Caco-2 (cell line): ENCODE results near the gene CYB5RL. TPM values are rescaled to one million over a fixed set of nuclear protein-coding genes. Genes with fewer than 3 reads are reported as not detected.
A peak's percentile ranks its signal among the peaks of the same experiment; 100 is the strongest.

ENCODE experiments used
- BruUV-seq: library from RNA; stranded (reverse); fragments of 400-500 nt; replicated peaks from 2 replicates; lab custom pipeline; 2021; lab: Mats Ljungman, UMichigan
- CTCF ChIA-PET: fragments of 300-600 bp; sonication (Branson Sonifier 250); formaldehyde crosslinking; loops from one replicate; lab custom pipeline; 2022; ENCODE audit warnings: antibody characterized with exemption; lab: Charles Lee
- POLR2A ChIA-PET: fragments of 300-600 bp; sonication (Branson Sonifier 250); formaldehyde crosslinking; loops from one replicate; lab custom pipeline; 2022; ENCODE audit warnings: antibody characterized with exemption; lab: Charles Lee
- DNase-seq, 2 experiments: peaks; one replicate each; pipeline versions ENCODE4 v3.0.0 to v3.0.0-alpha.2; 2020 to 2022
- H3K27me3 ChIP-seq: replicated peaks from 2 replicates; pipeline ENCODE4 v1.6.0; 2011; ENCODE audit warnings: low read length; ENCODE audit not compliant: control insufficient read depth, insufficient read depth
- H3K36me3 ChIP-seq: 2 replicates; pipeline ENCODE4 v1.5.1; 2011; ENCODE audit warnings: low read length; ENCODE audit not compliant: control insufficient read depth, insufficient read depth
- H3K4me1 ChIP-seq: fragments of 250-450 bp; sonication (Bioruptor Pico); 2 replicates; pipeline ENCODE4 v1.5.1; 2020; ENCODE audit warnings: mild to moderate bottlenecking
- H3K4me3 ChIP-seq: 2 replicates; pipeline ENCODE4 v1.5.1; 2011; ENCODE audit warnings: low read depth, mild to moderate bottlenecking, control low read depth, low read length
- H3K9me3 ChIP-seq: fragments of 250-450 bp; sonication (Bioruptor Pico); 2 replicates; pipeline ENCODE4 v1.5.1; 2020; ENCODE audit warnings: mild to moderate bottlenecking, moderate library complexity
- H3K27ac Mint-ChIP-seq: one replicate; pipeline ENCODE4 v1.8.0; 2022; ENCODE audit warnings: mixed read lengths; ENCODE audit not compliant: unreplicated experiment
- H3K27me3 Mint-ChIP-seq: one replicate; pipeline ENCODE4 v1.8.0; 2022; ENCODE audit warnings: mixed read lengths; ENCODE audit not compliant: insufficient read depth, unreplicated experiment
- H3K36me3 Mint-ChIP-seq: one replicate; pipeline ENCODE4 v1.8.0; 2022; ENCODE audit warnings: mild to moderate bottlenecking, mixed read lengths; ENCODE audit not compliant: insufficient read depth, unreplicated experiment
- H3K4me1 Mint-ChIP-seq: one replicate; pipeline ENCODE4 v1.8.0; 2022; ENCODE audit warnings: low read depth, mixed read lengths; ENCODE audit not compliant: unreplicated experiment
- H3K4me3 Mint-ChIP-seq: one replicate; pipeline ENCODE4 v1.8.0; 2022; ENCODE audit warnings: mild to moderate bottlenecking, moderate library complexity, mixed read lengths; ENCODE audit not compliant: unreplicated experiment
- H3K9me3 Mint-ChIP-seq: one replicate; pipeline ENCODE4 v1.8.0; 2022; ENCODE audit warnings: mixed read lengths; ENCODE audit not compliant: unreplicated experiment
- intact Hi-C: fragments of 100-400 bp; cut with micrococcal nuclease; formaldehyde crosslinking; loops from one replicate; pipeline ENCODE4 v1.10.0; 2022; ENCODE audit not compliant: unreplicated experiment
- total RNA-seq: library from RNA; stranded (reverse); gene quantifications from 2 replicates; pipeline ENCODE4 v1.2.3, GENCODE V29; 2022
- TF ChIP-seq, protein P1 (sequence below), 2 experiments: fragments of 200-600 bp in 1 of 2; IDR thresholded peaks; 1 replicate in 1 of 2; 2 replicates in 1 of 2; pipeline versions ENCODE4 v1.5.1 to v1.8.0; 2011 to 2022; ENCODE audit warnings: antibody characterized with exemption in 1 of 2, control low read depth in 1 of 2, inconsistent platforms in 1 of 2, low read depth in 1 of 2, low read length in 1 of 2, mild to moderate bottlenecking in 1 of 2, moderate library complexity in 1 of 2; ENCODE audit not compliant: insufficient read depth in 1 of 2, severe bottlenecking in 1 of 2, unreplicated experiment in 1 of 2

The CYB5RL gene
- total RNA-seq, 1 experiment from 2014 or later, result 10.0 TPM

- H3K4me3 Mint-ChIP-seq, result no peak overlapping the region
- no peak overlapping the region for H3K27ac Mint-ChIP-seq
- POLR2A ChIA-PET, result no interaction called here
- CTCF ChIA-PET, result no interaction called here
- H3K27me3 ChIP-seq, result no peaks in the 10 kb centered on the region
- peaks cover 8% of the 10 kb centered on the region for H3K4me1 Mint-ChIP-seq
- BruUV-seq, result no TSS peak
- H3K9me3 ChIP-seq, result no peaks in the 10 kb centered on the region
- DNase-seq, result no peak
- TF ChIP-seq, protein P1, sequence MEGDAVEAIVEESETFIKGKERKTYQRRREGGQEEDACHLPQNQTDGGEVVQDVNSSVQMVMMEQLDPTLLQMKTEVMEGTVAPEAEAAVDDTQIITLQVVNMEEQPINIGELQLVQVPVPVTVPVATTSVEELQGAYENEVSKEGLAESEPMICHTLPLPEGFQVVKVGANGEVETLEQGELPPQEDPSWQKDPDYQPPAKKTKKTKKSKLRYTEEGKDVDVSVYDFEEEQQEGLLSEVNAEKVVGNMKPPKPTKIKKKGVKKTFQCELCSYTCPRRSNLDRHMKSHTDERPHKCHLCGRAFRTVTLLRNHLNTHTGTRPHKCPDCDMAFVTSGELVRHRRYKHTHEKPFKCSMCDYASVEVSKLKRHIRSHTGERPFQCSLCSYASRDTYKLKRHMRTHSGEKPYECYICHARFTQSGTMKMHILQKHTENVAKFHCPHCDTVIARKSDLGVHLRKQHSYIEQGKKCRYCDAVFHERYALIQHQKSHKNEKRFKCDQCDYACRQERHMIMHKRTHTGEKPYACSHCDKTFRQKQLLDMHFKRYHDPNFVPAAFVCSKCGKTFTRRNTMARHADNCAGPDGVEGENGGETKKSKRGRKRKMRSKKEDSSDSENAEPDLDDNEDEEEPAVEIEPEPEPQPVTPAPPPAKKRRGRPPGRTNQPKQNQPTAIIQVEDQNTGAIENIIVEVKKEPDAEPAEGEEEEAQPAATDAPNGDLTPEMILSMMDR (IDR thresholded peaks at IDR 0.05; ENCODE audit: insufficient read depth in 1 of 2, low read depth in 1 of 2, low read length in 1 of 2, severe bottlenecking in 1 of 2, unreplicated experiment in 1 of 2), result no peak
- no peaks in the 10 kb centered on the region for H3K9me3 Mint-ChIP-seq
- intact Hi-C loops, result no loop called here
- peaks cover 6% of the 10 kb centered on the region; the same call in 1 of the 2 replicates for H3K4me1 ChIP-seq
- no peak overlapping the region for H3K4me3 ChIP-seq
- H3K36me3 ChIP-seq, result no peaks in the 10 kb centered on the region
- no peaks in the 10 kb centered on the region for H3K27me3 Mint-ChIP-seq
- no peaks in the 10 kb centered on the region for H3K36me3 Mint-ChIP-seq
These were observed 43.6 kb downstream of the CYB5RL start for GRCh38 chr1:54156201-54156600.

- Histone ChIP-seq H3K9me3 (no peaks in the 10 kb centered on the region), H3K27me3 (no peaks in the 10 kb centered on the region), H3K4me3 (no peak overlapping the region), H3K36me3 (no peaks in the 10 kb centered on the region), H3K4me1 (peaks cover 6% of the 10 kb centered on the region; the same call in 1 of the 2 replicates)
- POLR2A ChIA-PET, result no interaction called here
- Mint-ChIP-seq H3K27ac (no peak overlapping the region), H3K27me3 (no peaks in the 10 kb centered on the region), H3K36me3 (no peaks in the 10 kb centered on the region), H3K4me1 (peaks cover 8% of the 10 kb centered on the region), H3K9me3 (no peaks in the 10 kb centered on the region), H3K4me3 (no peak overlapping the region)
- CTCF ChIA-PET, result interaction anchor here (0.5 kb wide), 1 partner anchor 205 kb away, joined by 4 read pairs; no protein-coding TSS in a partner anchor
- DNase-seq, result peak; percentile 50 to 62
- intact Hi-C loops, result no loop called here
- TF ChIP-seq, protein P1 (IDR thresholded peaks at IDR 0.05; ENCODE audit: insufficient read depth in 1 of 2, low read depth in 1 of 2, low read length in 1 of 2, severe bottlenecking in 1 of 2, unreplicated experiment in 1 of 2), result no peak
- no TSS peak for BruUV-seq
These were observed 46.0 kb downstream of the CYB5RL start for GRCh38 chr1:54153535-54154439.

GRCh38 chr1:54152696-54153095 is 47.1 kb downstream of the CYB5RL start, which contains the start of gene CDCP2:
TSS of gene CDCP2 (minus strand) at chr1:54153000. CDS start at chr1:54152922, 78 bp downstream.
- Histone ChIP-seq H3K4me1 (peaks cover 6% of the 10 kb centered on the region; the same call in 1 of the 2 replicates), H3K36me3 (no peaks in the 10 kb centered on the region), H3K27me3 (no peaks in the 10 kb centered on the region), H3K4me3 (no peak within 1 kb of the TSS), H3K9me3 (no peaks in the 10 kb centered on the region)
- TF ChIP-seq, protein P1 (IDR thresholded peaks at IDR 0.05; ENCODE audit: insufficient read depth in 1 of 2, low read depth in 1 of 2, low read length in 1 of 2, severe bottlenecking in 1 of 2, unreplicated experiment in 1 of 2), result no peak
- ChIA-PET POLR2A (no interaction called here), CTCF (no interaction called here)
- intact Hi-C loops, result no loop called here
- no peaks in the 10 kb centered on the region for H3K9me3 Mint-ChIP-seq
- H3K27me3 Mint-ChIP-seq, result no peaks in the 10 kb centered on the region
- no peak for DNase-seq
- H3K4me3 Mint-ChIP-seq, result no peak within 1 kb of the TSS
- no TSS peak for BruUV-seq
- peaks cover 8% of the 10 kb centered on the region for H3K4me1 Mint-ChIP-seq
- H3K36me3 Mint-ChIP-seq, result no peaks in the 10 kb centered on the region
- no peak within 1 kb of the TSS for H3K27ac Mint-ChIP-seq
